HG03469 (cell line): ENCODE results near the gene NCKAP5.

Source experiments
- ATAC-seq: cut with Tn5 transposase; IDR thresholded peaks from one replicate; pipeline ENCODE4 v1.9.1; 2021; ENCODE audit warnings: mild to moderate bottlenecking, moderate library complexity, moderate number of reproducible peaks; ENCODE audit not compliant: unreplicated experiment

The NCKAP5 gene

DNA sequence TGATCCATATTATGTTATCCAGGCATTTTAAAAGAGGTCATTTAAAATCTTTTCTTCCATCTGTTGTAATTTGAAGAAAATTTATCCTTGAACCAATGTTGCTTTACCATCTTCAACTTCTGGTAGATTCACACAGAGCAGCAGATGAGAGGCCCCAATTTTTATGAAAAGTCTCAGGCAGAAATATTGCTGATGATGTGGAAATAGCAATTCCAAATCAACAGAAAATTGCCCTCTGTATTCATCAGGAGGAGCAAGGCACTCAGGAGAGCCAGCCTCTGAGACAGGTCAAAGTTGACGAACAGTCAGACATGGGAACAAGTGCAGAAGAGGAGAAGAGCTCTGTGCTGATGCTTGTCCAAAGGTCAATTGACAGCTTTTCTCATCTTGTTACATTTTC lies 444.9 kb downstream of the NCKAP5 start:
- no peak for ATAC-seq

DNA sequence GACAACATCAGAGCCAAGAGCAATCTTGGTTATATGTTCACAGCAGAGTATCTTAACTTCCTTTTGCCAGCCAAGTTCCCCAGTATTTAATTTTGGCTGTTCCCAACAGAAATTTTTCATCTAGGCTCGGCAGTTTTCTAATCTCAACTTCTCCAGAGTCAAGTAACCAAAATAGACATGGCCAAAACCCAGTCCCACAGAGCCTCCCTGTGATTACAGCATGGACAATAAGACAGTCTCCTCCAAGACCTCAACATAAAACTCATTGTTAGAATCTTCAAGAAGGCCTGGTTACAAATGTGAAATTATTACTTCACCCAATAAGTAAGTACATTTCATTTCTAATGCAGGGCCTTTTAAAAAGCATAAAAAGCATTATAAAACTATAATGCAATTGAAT lies 445.7 kb downstream of the NCKAP5 start:
- no peak for ATAC-seq

DNA sequence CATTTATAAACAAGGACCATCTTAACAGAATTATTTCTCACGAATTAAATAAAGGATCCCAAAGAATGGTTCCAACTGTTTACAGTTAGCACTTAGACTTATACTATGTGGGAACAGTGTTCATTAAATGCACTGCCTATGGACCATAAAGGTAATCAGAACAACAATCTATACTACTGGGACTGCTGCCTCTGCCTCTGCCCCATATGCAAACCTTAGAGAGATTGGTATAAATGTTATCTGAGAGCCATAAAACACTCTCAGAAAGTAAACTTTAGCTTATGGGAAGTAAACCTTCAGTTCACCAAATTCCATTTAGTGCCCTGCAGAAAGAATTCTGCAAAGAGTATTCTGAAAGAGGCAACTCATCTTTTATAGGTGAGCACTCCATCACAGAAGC lies 448.0 kb downstream of the NCKAP5 start:
- no peak for ATAC-seq

DNA sequence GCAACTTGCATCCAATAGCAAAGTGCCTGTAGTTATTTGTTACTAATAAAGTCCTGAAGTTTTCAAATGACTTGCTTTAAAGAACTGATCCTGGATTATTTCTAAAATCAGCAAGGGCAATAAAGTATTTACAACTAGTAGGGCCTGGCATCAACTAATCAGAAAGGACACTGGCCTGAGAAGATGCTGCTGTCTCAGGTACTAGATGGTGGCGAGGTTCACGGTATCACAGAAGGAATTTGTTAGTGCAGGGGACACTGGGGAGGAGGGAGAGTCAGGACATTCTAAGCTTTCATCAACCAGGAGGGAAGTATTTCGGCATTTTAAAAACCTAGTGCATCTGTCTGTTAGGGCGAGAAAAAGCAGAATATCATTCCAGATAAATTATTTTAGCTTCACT lies 458.1 kb downstream of the NCKAP5 start:
- ATAC-seq, result no peak

DNA sequence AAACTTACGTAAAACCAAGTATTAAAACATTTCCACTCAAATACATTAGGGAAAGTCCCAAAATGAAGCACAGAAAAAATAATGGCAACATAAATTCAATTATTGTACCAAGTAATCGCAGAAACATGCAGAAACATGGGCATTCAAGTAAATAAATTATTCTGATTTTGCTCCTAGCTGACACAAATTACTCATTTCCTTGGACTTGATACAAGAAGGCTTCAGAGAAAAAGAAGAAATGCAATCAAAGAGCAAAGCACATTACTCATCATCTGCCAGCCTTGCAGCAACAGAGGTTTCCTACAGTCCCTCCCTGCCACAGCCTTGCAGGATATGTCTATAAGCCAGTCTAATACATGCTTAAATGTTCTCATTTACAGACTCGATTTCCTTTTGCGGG lies 458.5 kb downstream of the NCKAP5 start:
- ATAC-seq, result no peak

DNA sequence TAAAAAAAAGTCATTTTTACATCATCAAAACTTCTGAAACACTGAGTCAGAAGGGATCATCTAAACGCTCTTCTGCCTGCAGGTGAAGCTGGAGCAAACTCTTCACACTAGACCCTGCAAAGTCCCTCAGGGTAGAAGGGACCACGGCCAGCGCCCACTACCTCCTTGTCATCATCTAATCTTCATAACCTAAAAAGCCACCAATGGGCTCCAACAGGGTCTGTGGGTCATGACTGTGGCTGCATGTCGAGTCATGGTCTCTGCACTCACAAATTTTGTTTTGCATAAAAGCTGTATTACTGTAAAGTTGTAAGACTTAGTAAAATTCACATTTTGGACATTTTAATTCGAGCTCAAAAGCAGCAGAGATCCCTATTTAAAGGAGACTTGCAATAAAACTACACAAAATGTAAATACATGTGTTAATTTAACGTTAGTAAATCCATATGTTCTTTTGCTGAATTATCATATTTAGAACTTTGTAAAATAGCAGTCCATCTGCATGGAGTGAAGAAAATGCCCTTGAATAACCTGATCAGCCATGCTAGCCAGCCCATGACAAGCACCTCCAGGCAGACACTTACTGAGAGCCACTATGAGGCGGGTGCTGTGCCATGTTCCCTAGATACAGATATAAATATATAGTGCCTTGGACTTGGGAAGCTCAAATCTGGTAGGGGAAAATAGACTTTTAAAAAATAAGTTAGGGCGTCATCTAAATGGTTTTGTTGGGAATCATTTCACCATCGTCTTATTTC lies 461.0 kb downstream of the NCKAP5 start:
- no peak for ATAC-seq

DNA sequence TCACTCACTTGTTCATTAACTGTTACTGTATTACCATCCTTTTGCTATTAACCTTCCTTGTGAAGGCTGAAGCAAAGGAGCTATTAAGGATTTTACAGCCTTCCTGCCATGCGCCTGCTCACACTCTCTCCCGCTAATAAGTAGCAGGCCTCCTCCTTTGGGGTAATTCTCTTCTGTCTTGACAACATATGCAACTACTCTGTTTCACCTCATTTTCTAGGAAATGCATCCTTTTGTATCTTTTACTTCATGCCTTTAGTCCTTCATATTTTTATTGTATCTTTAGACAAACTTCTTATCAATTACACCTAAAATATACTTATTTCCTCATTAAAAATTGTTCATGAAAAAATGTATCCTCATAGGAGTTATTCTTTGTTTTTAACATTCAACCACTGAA lies 463.4 kb downstream of the NCKAP5 start:
- no peak for ATAC-seq

DNA sequence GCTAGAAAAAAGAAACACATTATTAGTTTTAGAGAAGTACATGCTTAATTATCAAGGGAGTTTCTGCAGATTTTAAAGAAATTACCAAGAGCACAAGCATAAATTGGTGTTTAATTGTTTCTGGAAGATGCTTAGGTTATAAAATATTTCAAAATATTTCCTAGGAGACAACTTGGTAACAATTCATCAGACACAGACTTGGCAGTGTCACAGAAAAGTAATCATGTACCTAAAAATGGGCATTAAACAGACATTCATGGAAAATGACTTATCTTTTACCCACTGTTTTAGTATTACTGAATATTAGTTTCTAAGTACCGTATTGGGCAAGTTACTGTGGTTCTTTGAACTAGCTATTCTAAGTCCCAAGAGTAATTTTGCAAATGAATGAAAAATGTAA lies 469.5 kb downstream of the NCKAP5 start:
- ATAC-seq, result no peak

DNA sequence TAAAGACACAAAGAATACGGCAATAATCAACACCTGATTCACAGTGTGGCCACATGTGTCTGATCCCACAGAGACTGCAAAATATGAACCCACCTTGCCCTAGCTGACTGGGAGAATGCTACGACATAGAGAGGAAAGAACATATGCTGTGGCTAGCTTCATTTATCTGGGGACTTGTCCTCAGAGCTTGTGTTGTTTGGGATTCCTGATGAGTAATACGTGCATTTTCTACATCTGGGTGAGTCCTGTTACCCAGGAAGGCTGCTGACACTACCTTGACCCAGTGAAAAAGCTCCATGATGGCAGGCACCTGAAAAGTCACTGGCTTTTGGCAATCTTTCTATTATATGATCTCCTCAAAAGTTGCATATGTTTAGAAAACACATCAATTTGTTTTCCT lies 470.6 kb downstream of the NCKAP5 start:
- ATAC-seq, result no peak

DNA sequence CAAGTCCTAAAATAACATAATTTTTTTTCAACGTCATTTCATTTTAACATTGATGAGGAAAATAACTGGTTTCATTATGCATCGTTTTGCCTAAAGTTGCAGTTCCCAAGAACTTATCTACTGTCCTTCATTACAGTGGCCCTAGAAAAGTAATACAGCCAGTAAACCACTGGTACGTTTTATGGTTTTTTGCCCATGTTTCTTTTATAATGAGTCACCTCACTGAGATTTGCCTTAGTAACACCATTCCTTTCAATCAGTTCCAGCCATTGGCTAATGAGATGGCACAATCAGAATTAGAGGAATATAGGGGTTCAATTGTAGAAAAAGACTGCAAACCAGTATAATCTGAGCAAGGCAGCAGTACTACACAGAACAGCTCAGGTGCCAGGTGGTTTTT lies 475.7 kb downstream of the NCKAP5 start:
- no peak for ATAC-seq

DNA sequence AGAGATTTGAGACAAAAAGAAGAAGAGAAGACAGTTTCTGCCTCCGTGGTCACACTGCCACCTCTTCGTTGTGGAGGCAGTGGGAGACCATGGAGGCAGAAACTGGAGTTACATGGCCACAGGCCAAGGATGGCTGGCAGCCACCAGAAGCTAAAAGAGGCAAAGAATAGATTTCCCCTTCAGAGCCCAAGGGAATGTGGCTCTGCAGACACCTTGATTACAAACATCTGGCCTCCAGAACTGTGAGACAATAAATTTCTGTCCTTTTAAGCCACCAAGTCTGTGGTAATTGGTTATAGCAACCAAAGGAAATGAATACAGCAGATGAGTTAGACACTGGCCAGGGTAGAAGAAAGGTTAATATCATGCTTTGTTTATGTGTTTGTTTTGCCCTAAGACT lies 477.9 kb downstream of the NCKAP5 start:
- no peak for ATAC-seq

DNA sequence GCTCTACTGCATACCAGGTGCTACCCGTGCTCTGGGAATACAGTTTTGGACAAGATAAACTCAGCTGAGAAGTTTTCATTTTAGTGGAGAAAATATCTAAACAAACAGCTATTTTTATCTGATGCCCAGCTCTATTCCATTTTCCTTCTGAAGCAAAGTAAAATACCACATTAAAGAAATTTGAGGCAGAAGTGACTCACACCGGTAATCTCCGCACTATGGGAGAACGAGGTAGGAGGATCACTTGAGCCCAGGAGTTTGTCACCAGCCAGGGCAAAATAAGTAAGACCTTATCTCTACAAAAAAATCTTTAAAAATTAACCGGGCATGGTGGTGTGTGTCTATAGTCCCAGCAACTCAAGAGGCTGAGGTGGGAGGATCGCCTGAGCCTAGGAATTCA lies 482.1 kb downstream of the NCKAP5 start:
- ATAC-seq, result no peak

DNA sequence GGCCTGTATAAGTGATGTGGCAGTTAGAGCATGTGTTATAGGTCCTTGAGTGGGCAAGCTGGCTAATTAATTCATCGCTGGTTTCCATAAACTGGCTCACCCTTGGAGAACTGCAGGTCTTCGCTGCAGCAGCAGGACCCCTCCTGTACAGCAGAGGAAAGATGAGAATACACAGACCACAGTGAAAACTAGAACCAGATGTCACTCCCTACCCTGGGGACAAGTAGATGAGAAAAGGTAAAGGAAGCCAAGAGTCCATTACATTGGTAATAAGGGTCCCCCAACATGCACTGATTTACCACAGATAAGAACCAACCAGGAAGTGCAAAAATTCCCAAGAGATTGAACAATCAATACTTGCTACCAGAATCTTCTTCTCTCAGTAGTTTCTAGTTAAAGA lies 482.6 kb downstream of the NCKAP5 start:
- no peak for ATAC-seq

DNA sequence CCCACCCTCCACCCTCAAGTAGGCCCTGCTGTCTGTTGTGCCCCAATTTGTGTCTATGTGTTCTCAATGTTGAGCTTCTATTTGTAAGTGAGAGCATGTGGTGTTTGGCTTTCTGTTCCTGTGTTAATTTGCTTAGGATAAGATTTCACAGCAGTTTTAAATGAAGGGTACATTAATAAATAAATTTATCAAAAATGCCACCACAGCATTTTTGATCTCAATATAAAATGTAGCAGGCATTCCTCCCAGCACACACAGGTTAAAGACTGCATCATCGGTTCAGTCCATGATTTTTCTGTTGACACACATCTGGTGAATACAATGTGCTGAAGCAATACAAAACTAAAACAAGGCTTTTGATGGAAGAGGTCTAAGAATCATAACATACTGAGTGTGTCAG lies 486.2 kb downstream of the NCKAP5 start:
- ATAC-seq, result no peak

DNA sequence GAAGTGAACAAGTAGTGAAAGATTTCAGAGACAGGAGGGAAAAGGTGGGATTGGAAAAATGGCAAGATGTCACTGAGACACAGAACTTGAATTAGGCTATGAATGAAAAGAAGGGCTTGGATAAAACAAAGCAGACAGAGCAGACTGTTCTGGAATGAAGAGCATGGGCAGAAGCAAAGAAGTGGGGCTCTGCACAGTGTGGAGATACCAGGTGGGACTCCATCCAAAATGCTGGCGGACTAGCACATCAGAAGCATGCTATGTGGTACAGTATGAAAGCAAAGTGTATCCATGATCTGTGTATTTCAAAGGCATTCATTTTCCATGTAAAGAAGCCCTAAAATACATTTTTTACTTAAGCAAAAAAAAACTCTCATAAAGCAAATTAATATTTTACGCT lies 487.4 kb downstream of the NCKAP5 start:
- no peak for ATAC-seq

DNA sequence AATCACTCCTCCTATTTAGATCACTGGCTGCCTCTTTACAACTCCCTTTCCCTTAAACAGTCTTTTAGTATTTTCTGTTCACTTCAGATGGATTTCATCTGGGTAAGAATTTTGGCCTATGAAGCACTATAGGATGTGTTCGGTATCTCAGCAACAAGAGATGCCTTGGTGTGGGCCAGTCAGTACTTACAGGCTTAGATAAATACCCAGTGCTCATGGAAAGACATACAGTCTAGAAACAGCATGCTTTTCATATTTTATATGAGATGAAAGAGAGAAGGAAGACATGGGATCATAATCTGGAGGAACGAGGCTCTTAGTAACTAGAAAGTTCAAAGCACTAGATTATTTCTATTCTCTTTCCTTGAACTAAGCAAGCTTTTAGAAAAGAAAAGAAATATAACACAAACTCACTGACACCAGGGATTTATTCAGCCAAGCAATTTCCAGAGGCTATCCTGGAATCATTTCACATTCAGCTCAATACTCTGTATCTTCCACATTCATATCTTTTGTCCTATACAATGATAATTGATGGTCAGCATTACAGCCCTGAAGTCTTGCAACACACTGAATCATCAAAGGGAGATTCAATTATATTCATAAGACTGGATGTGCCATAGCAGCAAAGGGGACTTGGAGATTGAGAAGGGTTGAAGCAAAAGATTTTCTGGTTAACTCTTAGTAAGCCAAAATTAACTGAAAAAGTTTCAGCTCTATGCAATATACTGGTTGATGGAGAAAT lies 489.4 kb downstream of the NCKAP5 start:
- no peak for ATAC-seq

DNA sequence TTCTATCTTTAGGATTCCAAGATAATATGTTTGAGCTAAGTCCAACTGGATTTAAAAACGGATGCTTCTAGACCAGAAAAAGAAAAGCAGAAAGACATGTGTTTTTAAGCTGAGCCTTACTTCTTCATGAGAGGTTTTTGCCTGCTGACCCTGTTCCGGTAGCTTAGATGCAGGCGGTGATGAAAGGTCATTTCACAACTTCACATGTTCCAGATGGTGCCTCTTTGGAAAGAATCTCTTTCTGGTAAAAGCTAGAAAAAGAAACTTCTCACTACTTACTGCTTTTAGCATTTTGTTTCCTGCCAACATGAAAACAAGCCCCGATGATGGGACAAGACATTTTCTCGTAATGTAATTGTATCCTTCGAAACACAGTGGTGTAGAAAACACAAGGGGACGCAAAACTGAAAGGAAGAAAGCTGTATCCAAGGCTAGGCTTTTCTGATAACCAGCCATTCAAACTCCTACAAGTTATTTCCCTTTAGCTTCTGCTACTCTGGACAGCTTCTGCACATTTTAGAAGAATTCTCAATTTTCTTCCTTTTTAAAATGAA lies 490.9 kb downstream of the NCKAP5 start:
- ATAC-seq, result no peak

DNA sequence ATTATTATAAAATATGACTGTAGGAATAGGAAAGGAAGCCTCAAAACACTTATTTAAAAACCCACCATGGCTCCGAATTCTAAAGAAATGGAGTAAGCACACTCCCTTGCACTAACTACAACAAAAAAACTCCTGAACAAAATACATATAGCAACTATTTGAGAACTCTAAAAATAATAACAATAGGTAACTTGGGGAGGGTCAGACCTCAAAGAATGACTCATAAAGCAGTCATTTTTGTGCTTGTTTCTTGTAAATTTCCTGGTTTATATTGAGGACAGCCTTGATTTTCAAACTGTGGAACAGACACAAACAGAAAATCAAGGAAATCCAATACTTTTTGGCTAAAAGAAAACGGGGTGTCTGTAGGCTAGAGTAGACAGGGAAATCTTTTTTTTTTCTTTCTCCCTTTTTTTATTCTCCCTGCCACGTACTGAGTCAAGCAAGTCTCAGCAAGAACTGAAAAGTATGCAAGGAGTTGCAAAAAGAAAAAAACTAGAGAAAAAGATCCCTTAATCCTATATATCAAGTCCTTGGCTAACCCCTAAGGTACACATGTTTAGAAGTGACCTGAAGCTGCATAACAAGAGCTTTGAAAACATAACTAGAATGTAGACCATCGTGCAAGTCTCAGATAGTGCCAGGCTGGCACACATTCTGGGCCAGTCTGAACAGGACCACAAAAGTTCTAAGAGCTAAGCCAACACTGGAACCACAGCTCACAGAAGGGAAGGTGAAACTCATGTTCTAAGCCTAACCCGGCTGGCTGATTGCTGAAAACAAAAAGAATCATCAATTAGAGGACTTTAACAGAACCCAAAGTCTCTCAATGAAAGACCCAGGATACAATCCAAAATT lies 495.2 kb downstream of the NCKAP5 start:
- ATAC-seq, result no peak

DNA sequence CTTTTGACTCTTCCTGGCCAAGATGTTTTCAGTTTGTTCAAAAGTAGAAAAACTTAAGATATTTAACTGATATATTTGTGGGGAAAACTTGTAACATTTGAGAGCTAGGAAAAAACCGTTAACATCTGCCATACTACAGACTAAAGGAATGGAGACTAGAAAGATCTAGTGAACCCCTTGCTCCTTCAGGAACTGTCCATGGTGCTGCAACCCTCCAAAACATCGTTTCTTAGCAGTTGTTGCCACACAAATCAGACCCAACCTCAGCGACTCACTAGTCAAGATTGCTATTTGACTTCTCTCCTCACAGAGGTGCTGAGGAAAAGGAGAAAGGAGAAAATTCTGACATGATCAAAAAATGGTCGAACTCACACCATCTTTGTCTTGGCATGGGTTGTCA lies 504.5 kb downstream of the NCKAP5 start:
- no peak for ATAC-seq

DNA sequence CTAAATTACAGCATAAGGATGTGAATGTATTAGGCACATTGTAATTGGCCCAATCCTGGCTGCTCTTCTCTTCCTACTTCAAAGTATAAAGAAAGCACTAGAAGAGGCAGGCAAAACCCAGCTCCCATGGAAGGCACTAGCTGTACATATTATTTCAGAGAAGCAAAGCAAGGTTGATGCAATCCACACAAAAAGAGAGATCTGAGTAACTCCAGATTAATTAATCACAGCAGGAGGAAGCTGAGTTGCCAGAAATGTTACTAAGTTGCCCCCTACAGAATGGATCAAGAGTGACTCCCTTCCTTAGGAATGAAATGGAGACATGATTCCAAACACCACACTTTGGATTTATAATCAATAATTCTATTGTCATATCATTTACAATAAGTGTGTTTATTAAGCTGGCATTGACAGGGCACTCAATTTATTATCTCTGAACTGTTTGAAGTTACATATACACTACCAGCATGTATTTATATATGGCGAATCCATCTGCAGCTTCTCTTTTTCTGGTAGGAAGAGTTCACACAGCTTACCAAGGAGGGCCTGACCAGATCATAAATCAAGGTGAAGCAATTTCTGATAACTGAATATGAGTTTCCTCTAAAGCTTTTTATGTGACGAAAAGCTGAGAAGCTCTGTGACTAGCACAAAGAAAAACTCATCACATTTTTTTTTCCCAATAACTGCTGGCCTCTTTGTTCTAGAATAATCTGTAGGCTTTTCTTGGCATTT lies 505.2 kb downstream of the NCKAP5 start:
- ATAC-seq, result no peak
